K562 (cell line): ENCODE measurements around the gene HFE. TPM values are rescaled to one million over a fixed set of nuclear protein-coding genes. Genes with fewer than 3 reads are reported as not detected.

Experiments used
- CBFA2T3 ChIP-seq: fragments of 450-650 bp; IDR thresholded peaks from 2 replicates; pipeline ENCODE4 v1.6.1; 2017
- DIDO1 ChIP-seq: fragments of 450-650 bp; IDR thresholded peaks from 2 replicates; pipeline ENCODE4 v1.6.1; 2016; ENCODE audit warnings: low read depth, missing biosample characterization, missing genetic modification characterization
- FOXK2 ChIP-seq, 2 experiments: fragments of 450-650 bp; IDR thresholded peaks in 1 of 2; conservative IDR thresholded peaks in 1 of 2; 2 replicates each; pipeline ENCODE4 v1.6.1; 2016; ENCODE audit warnings: low read depth in 2 of 2, mild to moderate bottlenecking in 1 of 2
- NCOA1 ChIP-seq: fragments of 450-650 bp; IDR thresholded peaks from 2 replicates; pipeline ENCODE4 v1.6.1; 2016; ENCODE audit warnings: low read depth
- NFXL1 ChIP-seq: fragments of 450-650 bp; formaldehyde crosslinking; IDR thresholded peaks from 2 replicates; pipeline ENCODE4 v1.4.0; 2021; ENCODE audit warnings: mild to moderate bottlenecking
- RAD21 ChIP-seq, 2 experiments: fragments of 250-450 bp in 1 of 2; fragments of 450-650 bp in 1 of 2; sonication (Bioruptor Pico) in 1 of 2; formaldehyde crosslinking in 1 of 2; IDR thresholded peaks in 1 of 2; conservative IDR thresholded peaks in 1 of 2; 2 replicates each; pipeline versions ENCODE4 v1.4.0 to v1.8.0; 2020 to 2022; ENCODE audit warnings: mild to moderate bottlenecking in 2 of 2, moderate library complexity in 1 of 2
- TAL1 ChIP-seq: fragments of 450-650 bp; IDR thresholded peaks from 2 replicates; pipeline ENCODE4 v1.6.1; 2016; ENCODE audit warnings: mild to moderate bottlenecking
- polyA plus RNA-seq, 8 experiments: library from polyadenylated mRNA; depleted of rRNA in 4 of 8; stranded (reverse) in 5 of 8; unstranded in 3 of 8; fragments of >200 nt; fragmentation: Nextera tagmentation in 2 of 8; fragmentation: Illumina TruSeq in 1 of 8; extraction: Ambion mirVana in 2 of 8; extraction: Trizol in 1 of 8; gene quantifications; 2 replicates each; pipeline versions ENCODE4 v1.2.1 to v1.2.3, GENCODE V29; 2011 to 2014; ENCODE audit warnings: inconsistent platforms in 1 of 8, missing spikeins in 1 of 8
- total RNA-seq, 7 experiments: library from RNA; depleted of rRNA in 6 of 7; stranded (reverse); fragments of >200 nt in 6 of 7; fragmentation: Illumina TruSeq in 2 of 7; extraction: Trizol in 2 of 7; gene quantifications; 2 replicates each; pipeline versions ENCODE4 v1.2.1 to v1.2.3, GENCODE V29; 2011 to 2021; ENCODE audit warnings: low replicate concordance in 1 of 7
- TF ChIP-seq, protein P1 (sequence below), 2 experiments: fragments of 450-650 bp; IDR thresholded peaks; 2 replicates each; pipeline ENCODE4 v1.6.1; 2018; ENCODE audit warnings: mild to moderate bottlenecking in 2 of 2, low read depth in 1 of 2; ENCODE audit not compliant: partially characterized antibody in 2 of 2
- TF ChIP-seq, protein P2 (sequence below), 2 experiments: fragments of 450-650 bp; formaldehyde crosslinking in 1 of 2; IDR thresholded peaks; 2 replicates each; pipeline versions ENCODE4 v1.4.0 to v1.6.1; 2014 to 2020; ENCODE audit warnings: mild to moderate bottlenecking in 2 of 2, borderline replicate concordance in 1 of 2, low read depth in 1 of 2

HFE gene
- total and polyA plus RNA-seq, 9 of the 15 experiments (the other 6 are each of a cell fraction or from before 2014, with no cell fraction given) = 0.14 to 1.2 (median 0.76) TPM

DNA sequence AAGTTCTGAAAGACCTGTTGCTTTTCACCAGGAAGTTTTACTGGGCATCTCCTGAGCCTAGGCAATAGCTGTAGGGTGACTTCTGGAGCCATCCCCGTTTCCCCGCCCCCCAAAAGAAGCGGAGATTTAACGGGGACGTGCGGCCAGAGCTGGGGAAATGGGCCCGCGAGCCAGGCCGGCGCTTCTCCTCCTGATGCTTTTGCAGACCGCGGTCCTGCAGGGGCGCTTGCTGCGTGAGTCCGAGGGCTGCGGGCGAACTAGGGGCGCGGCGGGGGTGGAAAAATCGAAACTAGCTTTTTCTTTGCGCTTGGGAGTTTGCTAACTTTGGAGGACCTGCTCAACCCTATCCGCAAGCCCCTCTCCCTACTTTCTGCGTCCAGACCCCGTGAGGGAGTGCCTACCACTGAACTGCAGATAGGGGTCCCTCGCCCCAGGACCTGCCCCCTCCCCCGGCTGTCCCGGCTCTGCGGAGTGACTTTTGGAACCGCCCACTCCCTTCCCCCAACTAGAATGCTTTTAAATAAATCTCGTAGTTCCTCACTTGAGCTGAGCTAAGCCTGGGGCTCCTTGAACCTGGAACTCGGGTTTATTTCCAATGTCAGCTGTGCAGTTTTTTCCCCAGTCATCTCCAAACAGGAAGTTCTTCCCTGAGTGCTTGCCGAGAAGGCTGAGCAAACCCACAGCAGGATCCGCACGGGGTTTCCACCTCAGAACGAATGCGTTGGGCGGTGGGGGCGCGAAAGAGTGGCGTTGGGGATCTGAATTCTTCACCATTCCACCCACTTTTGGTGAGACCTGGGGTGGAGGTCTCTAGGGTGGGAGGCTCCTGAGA, at the start of gene HFE (continued):
- TF ChIP-seq, protein P1, sequence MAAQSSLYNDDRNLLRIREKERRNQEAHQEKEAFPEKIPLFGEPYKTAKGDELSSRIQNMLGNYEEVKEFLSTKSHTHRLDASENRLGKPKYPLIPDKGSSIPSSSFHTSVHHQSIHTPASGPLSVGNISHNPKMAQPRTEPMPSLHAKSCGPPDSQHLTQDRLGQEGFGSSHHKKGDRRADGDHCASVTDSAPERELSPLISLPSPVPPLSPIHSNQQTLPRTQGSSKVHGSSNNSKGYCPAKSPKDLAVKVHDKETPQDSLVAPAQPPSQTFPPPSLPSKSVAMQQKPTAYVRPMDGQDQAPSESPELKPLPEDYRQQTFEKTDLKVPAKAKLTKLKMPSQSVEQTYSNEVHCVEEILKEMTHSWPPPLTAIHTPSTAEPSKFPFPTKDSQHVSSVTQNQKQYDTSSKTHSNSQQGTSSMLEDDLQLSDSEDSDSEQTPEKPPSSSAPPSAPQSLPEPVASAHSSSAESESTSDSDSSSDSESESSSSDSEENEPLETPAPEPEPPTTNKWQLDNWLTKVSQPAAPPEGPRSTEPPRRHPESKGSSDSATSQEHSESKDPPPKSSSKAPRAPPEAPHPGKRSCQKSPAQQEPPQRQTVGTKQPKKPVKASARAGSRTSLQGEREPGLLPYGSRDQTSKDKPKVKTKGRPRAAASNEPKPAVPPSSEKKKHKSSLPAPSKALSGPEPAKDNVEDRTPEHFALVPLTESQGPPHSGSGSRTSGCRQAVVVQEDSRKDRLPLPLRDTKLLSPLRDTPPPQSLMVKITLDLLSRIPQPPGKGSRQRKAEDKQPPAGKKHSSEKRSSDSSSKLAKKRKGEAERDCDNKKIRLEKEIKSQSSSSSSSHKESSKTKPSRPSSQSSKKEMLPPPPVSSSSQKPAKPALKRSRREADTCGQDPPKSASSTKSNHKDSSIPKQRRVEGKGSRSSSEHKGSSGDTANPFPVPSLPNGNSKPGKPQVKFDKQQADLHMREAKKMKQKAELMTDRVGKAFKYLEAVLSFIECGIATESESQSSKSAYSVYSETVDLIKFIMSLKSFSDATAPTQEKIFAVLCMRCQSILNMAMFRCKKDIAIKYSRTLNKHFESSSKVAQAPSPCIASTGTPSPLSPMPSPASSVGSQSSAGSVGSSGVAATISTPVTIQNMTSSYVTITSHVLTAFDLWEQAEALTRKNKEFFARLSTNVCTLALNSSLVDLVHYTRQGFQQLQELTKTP (IDR thresholded peaks at IDR 0.05; ENCODE audit: low read depth in 1 of 2, partially characterized antibody in 2 of 2) = peak in 1 of 2 experiments; percentile 43
- TF ChIP-seq TAL1 (0 out of 2 replicates have a peak, but pooled peaks have one; percentile 11), DIDO1 (tag) (no peak; the same call in 1 of the 2 replicates), NFXL1 (CRISPR knock-in tag) (no peak), NCOA1 (no peak), RAD21 (CRISPR knock-in tag; conservative IDR thresholded peaks at IDR 0.05 in 1 of 2, IDR thresholded peaks at IDR 0.05 in 1 of 2) (0 out of 4 replicates have a peak, but pooled peaks of 1 of the 2 experiments have one; percentile 1), CBFA2T3 (no peak), FOXK2 (conservative IDR thresholded peaks at IDR 0.05 in 1 of 2, IDR thresholded peaks at IDR 0.05 in 1 of 2; ENCODE audit: low read depth in 2 of 2) (peak in 1 of 2 experiments; percentile 60; a peak in 1 of 4 replicates)
- TF ChIP-seq, protein P2, sequence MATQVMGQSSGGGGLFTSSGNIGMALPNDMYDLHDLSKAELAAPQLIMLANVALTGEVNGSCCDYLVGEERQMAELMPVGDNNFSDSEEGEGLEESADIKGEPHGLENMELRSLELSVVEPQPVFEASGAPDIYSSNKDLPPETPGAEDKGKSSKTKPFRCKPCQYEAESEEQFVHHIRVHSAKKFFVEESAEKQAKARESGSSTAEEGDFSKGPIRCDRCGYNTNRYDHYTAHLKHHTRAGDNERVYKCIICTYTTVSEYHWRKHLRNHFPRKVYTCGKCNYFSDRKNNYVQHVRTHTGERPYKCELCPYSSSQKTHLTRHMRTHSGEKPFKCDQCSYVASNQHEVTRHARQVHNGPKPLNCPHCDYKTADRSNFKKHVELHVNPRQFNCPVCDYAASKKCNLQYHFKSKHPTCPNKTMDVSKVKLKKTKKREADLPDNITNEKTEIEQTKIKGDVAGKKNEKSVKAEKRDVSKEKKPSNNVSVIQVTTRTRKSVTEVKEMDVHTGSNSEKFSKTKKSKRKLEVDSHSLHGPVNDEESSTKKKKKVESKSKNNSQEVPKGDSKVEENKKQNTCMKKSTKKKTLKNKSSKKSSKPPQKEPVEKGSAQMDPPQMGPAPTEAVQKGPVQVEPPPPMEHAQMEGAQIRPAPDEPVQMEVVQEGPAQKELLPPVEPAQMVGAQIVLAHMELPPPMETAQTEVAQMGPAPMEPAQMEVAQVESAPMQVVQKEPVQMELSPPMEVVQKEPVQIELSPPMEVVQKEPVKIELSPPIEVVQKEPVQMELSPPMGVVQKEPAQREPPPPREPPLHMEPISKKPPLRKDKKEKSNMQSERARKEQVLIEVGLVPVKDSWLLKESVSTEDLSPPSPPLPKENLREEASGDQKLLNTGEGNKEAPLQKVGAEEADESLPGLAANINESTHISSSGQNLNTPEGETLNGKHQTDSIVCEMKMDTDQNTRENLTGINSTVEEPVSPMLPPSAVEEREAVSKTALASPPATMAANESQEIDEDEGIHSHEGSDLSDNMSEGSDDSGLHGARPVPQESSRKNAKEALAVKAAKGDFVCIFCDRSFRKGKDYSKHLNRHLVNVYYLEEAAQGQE (IDR thresholded peaks at IDR 0.05; ENCODE audit: borderline replicate concordance) = no peak
- TF ChIP-seq, protein P2 (CRISPR knock-in tag; IDR thresholded peaks at IDR 0.05; ENCODE audit: low read depth) = no peak
